ENCODE measurements around the gene VNN1. TPM values are rescaled to one million over a fixed set of nuclear protein-coding genes. Genes with fewer than 3 reads are reported as not detected.
A peak's percentile ranks its signal among the peaks of the same experiment; 100 is the strongest.

VNN1 gene
- total RNA-seq (2014; rRNA removed; shearing (Covaris generic)): not detected in 2 replicates

DNA sequence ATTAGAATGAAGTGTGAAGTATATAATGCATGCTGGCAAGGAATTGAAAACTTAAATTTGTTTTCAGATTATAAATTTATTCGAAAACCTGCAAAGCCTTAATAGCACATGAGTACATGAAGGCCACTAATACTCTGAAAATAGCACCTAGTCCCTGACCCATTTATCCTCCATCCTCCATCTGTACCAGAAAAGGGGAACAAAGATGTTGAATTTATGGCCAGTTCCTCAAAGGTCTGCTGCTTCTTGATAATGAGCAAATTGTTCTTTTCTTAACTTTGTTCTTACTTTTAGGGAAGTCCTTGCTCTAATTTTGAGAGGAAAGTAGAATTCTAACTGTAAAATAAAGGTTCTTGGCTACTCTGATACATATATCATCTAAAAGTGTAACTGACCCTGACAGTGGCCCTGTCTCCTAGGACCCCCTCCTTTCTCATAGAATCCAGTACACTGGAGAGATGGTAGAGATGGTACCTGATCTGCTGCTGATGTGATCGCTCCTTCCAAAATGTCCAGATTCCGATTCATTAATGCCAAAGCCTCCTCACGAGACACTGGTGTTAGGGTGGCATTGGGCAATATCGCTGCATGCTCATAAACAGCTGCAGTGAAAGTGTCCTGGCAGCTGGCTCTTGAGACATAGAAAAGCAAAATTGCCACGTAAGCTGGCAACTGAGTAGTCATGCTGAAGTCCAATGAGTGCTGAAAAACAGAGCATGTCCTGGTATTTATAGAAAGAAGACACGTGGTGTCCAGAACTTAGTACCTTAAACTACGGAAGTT, at the start of gene VNN1:
Gene VNN1 (minus strand): TSS at position 704 of the 783 bp plus-strand sequence. CDS start 20 bp downstream, at position 684.
- no peak for DNase-seq
- Histone ChIP-seq H3K4me3 (ENCODE audit: insufficient read depth, low read depth, low read length) (no peak within 1 kb of the TSS), H3K27me3 (ENCODE audit: control insufficient read depth, insufficient read depth, low read length) (no peaks in the 10 kb centered on the region)

DNA sequence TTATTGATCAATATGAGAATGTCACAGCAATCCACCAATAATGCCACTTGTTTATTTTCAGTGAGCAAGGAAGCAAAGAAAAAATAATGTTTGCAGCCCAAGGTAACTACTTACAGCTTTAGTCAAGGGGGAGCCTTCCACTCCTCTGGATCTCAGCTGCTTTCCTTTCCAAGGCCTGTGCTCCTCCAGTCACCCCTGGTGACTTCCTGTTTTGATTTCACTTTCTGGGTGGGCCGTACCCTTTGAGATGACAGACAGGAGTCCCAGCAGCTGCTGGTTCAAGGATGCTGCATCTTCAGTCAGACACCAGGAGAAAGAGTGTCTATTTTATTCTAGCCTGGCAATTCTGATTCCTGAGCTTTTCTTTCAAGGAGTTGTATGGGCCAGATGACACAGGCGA, 49.4 kb upstream of the VNN1 start:
- Histone ChIP-seq H3K4me3 (ENCODE audit: insufficient read depth, low read depth, low read length) (no peak overlapping the region), H3K36me3 (replicated peaks; ENCODE audit: control insufficient read depth, insufficient read depth, low read length) (no peaks in the 10 kb centered on the region), H3K27me3 (ENCODE audit: control insufficient read depth, insufficient read depth, low read length) (no peaks in the 10 kb centered on the region)
- DNase-seq: no peak

More for the DNA sequence above, at the start of gene VNN1:
- H3K36me3 ChIP-seq (replicated peaks; ENCODE audit: control insufficient read depth, insufficient read depth, low read length): no peaks in the 10 kb centered on the region

DNA sequence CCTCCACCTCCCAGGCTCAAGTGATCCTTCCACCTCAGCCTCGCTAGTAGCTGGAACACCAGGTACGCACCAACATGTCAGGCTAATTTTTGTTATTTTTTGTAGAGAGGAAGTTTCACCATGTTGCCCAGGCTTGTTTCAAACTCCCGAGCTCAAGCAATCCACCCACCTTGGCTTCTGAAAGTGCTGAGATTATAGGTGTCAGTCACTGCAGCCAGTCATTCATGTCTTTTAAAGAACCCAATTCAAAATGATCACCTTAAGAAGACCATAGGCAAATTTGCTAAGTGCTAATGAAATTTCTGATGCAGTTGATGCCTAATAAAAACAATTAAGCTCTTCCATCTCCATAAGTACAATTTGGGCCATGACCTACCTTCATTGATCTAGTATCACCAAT, 46.4 kb upstream of the VNN1 start:
- no peak for DNase-seq
- H3K27me3 ChIP-seq (ENCODE audit: control insufficient read depth, insufficient read depth, low read length): no peaks in the 10 kb centered on the region
- no peaks in the 10 kb centered on the region for H3K36me3 ChIP-seq (replicated peaks; ENCODE audit: control insufficient read depth, insufficient read depth, low read length)
- no peak overlapping the region for H3K4me3 ChIP-seq (ENCODE audit: insufficient read depth, low read depth, low read length)

GRCh38 chr6:132758689-132759088, 44.8 kb upstream of the VNN1 start:
- H3K27me3 ChIP-seq (ENCODE audit: control insufficient read depth, insufficient read depth, low read length): no peaks in the 10 kb centered on the region
- DNase-seq: no peak

GRCh38 chr6:132752255-132752654, 38.4 kb upstream of the VNN1 start:
- Histone ChIP-seq H3K4me3 (ENCODE audit: insufficient read depth, low read depth, low read length) (no peak overlapping the region), H3K27me3 (ENCODE audit: control insufficient read depth, insufficient read depth, low read length) (no peaks in the 10 kb centered on the region), H3K36me3 (replicated peaks; ENCODE audit: control insufficient read depth, insufficient read depth, low read length) (no peaks in the 10 kb centered on the region)
- no peak for DNase-seq

More at GRCh38 chr6:132758689-132759088, 44.8 kb upstream of the VNN1 start:
- no peaks in the 10 kb centered on the region for H3K36me3 ChIP-seq (replicated peaks; ENCODE audit: control insufficient read depth, insufficient read depth, low read length)
- no peak overlapping the region for H3K4me3 ChIP-seq (ENCODE audit: insufficient read depth, low read depth, low read length)

DNA sequence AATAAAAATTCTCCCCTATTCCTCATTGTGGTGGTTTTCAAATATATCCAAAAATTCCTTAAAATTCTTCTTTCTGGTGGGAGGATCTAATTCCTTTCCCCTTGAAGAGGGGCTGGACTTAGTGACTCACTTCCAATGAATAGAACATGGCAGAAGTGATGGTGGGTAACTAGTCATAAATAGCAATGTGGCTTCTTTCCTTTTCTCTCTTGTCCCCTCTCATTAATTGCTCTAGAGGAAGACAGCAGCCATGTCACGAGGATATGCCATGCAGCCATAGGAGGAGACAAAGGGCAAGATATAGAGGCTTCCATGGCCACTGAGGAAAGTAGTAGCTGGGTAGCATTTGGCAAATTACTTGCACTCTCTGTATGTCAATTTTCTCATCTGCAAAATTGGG, 38.0 kb upstream of the VNN1 start:
- no peak overlapping the region for H3K4me3 ChIP-seq (ENCODE audit: insufficient read depth, low read depth, low read length)
- no peaks in the 10 kb centered on the region for H3K36me3 ChIP-seq (replicated peaks; ENCODE audit: control insufficient read depth, insufficient read depth, low read length)

DNA sequence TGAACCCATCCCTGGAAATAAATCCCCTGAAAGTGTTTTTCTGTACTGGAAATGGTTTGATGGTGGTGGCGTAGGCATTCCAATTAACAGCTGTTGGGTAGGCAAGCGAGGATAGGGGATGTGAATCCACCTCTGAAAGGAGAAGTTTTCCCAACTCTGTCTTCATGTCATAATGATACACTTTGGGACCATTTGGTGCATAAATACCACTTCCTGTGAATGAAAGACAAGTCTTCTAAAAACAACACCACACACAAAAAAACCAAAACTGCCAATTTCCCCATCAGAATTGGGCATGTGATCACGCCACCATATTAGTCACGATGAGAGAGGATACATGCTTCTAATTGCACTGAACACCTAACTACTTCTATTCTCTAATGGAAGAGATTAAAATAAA, 37.5 kb upstream of the VNN1 start:
- Histone ChIP-seq H3K36me3 (replicated peaks; ENCODE audit: control insufficient read depth, insufficient read depth, low read length) (no peaks in the 10 kb centered on the region), H3K4me3 (ENCODE audit: insufficient read depth, low read depth, low read length) (no peak overlapping the region), H3K27me3 (ENCODE audit: control insufficient read depth, insufficient read depth, low read length) (no peaks in the 10 kb centered on the region)
- DNase-seq: no peak

More for the DNA sequence above, 38.0 kb upstream of the VNN1 start:
- H3K27me3 ChIP-seq (ENCODE audit: control insufficient read depth, insufficient read depth, low read length): no peaks in the 10 kb centered on the region
- DNase-seq: no peak

- no peak for DNase-seq
- H3K36me3 ChIP-seq (replicated peaks; ENCODE audit: control insufficient read depth, insufficient read depth, low read length): no peaks in the 10 kb centered on the region
- no peaks in the 10 kb centered on the region for H3K27me3 ChIP-seq (ENCODE audit: control insufficient read depth, insufficient read depth, low read length)
- H3K4me3 ChIP-seq (ENCODE audit: insufficient read depth, low read depth, low read length): no peak overlapping the region
These were observed 36.8 kb upstream of the VNN1 start for GRCh38 chr6:132750455-132751248.

GRCh38 chr6:132749111-132749510, 35.3 kb upstream of the VNN1 start:
- H3K27me3 ChIP-seq (ENCODE audit: control insufficient read depth, insufficient read depth, low read length): no peaks in the 10 kb centered on the region
- no peaks in the 10 kb centered on the region for H3K36me3 ChIP-seq (replicated peaks; ENCODE audit: control insufficient read depth, insufficient read depth, low read length)
- no peak for DNase-seq
- no peak overlapping the region for H3K4me3 ChIP-seq (ENCODE audit: insufficient read depth, low read depth, low read length)

DNA sequence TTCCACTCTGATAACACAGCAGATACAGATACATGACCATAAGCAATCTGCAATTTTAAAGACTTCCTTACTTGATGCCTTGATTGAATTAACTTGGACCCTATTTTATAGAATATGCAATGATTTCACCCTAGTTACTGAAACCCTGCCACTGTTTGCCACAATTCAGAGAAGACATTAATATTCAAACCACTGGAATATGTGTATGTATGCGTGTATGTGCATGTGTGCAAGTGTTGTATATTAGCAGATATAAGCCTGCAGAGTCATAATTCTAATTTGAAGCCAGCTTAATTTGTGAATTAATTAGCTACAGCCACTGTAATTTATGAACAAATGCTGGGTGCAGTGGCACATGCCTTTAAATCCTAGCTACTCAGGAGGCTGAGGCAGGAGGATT, 34.6 kb upstream of the VNN1 start:
- H3K4me3 ChIP-seq (ENCODE audit: insufficient read depth, low read depth, low read length): no peak overlapping the region
- H3K36me3 ChIP-seq (replicated peaks; ENCODE audit: control insufficient read depth, insufficient read depth, low read length): no peaks in the 10 kb centered on the region
- DNase-seq: no peak
- no peaks in the 10 kb centered on the region for H3K27me3 ChIP-seq (ENCODE audit: control insufficient read depth, insufficient read depth, low read length)

DNA sequence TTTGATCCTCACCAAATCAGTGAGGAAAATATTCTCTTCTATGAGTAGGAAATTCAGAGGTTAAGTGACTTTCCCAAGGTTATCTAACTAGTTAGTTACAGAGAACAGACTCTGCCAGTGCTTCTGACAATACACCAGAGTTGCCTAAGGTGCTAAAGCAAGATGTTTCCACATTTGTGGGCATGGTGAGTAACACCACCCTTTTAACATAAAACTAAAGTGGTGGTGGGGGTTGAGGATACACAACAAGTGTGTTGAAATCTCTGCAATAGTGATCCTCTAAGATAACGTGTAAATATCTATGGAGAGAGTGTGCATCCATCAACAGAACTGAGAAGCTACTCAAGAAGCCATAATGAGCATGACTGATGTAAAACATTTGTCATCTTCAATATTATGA, 32.2 kb upstream of the VNN1 start:
- Histone ChIP-seq H3K36me3 (replicated peaks; ENCODE audit: control insufficient read depth, insufficient read depth, low read length) (no peaks in the 10 kb centered on the region), H3K27me3 (ENCODE audit: control insufficient read depth, insufficient read depth, low read length) (no peaks in the 10 kb centered on the region), H3K4me3 (ENCODE audit: insufficient read depth, low read depth, low read length) (no peak overlapping the region)
- no peak for DNase-seq

GRCh38 chr6:132742495-132742894, 28.6 kb upstream of the VNN1 start:
- Histone ChIP-seq H3K36me3 (replicated peaks; ENCODE audit: control insufficient read depth, insufficient read depth, low read length) (no peaks in the 10 kb centered on the region), H3K4me3 (ENCODE audit: insufficient read depth, low read depth, low read length) (no peak overlapping the region), H3K27me3 (ENCODE audit: control insufficient read depth, insufficient read depth, low read length) (no peaks in the 10 kb centered on the region)
- no peak for DNase-seq

DNA sequence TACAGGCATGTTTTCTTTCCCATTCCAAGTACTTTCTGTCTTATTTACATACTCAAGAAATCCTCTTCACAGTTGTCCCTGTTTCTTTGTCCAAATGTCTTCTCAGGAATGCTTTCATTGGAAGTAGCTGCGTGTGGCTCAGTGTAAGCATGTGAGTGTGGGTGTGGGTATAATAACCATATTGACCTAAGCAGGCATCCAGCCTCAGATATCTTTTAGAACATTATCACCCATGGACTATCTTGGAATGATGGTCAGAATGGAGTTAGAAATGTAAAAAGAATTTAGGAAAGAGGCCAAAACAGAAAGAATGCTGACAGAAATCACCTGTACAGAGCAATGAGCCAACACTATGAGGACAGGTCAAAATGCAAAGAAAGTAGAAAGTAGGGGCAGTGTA, 27.4 kb upstream of the VNN1 start:
- DNase-seq: no peak
- no peaks in the 10 kb centered on the region for H3K27me3 ChIP-seq (ENCODE audit: control insufficient read depth, insufficient read depth, low read length)
- no peak overlapping the region for H3K4me3 ChIP-seq (ENCODE audit: insufficient read depth, low read depth, low read length)
- no peaks in the 10 kb centered on the region for H3K36me3 ChIP-seq (replicated peaks; ENCODE audit: control insufficient read depth, insufficient read depth, low read length)

DNA sequence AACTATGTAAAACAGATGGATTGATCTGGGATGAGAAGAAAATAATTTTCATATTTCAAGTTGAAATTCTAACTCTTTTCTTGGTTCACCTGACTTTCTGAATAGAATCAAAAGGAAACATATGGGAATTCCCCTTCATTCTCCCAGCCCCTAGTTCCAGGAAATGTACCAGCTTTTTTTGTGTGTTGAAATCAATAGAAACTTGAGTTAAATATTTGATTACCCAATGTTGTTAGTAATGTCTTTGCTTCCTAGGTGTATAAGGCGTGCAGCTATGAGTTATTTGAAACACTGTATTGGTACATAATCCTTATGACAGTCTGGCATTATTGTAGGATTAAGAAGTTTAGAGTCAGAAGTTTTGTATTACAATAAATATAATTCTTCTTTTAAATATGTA, 22.4 kb upstream of the VNN1 start:
- Histone ChIP-seq H3K4me3 (ENCODE audit: insufficient read depth, low read depth, low read length) (no peak overlapping the region), H3K27me3 (ENCODE audit: control insufficient read depth, insufficient read depth, low read length) (no peaks in the 10 kb centered on the region), H3K36me3 (replicated peaks; ENCODE audit: control insufficient read depth, insufficient read depth, low read length) (no peaks in the 10 kb centered on the region)
- DNase-seq: no peak

DNA sequence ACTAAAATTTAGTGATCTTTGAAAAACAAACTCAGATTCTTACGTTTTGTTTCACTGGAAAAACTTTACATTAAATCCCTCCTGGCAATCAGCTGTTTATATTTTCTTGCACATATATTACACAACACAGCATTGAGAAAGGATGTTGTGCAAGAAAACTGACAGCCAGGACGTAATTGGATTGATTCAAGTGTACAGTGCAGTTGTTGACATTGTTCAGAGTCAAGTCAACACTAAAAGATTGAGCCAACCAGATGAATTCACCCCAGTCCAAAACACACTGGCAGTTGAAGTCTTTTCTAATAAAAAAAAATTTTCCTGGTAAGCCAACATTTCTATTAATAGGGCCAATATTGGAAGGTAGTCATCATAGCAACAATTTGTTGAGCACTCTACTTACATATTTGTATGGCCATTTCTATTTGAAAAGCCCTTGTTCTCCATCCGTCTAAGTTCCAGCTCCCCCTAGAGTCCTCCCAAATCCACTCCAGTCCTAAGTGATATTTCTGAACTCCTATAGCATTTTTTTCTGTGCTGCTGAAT, 20.9 kb upstream of the VNN1 start:
- no peaks in the 10 kb centered on the region for H3K27me3 ChIP-seq (ENCODE audit: control insufficient read depth, insufficient read depth, low read length)
- peak; percentile 33 for DNase-seq
- no peaks in the 10 kb centered on the region for H3K36me3 ChIP-seq (replicated peaks; ENCODE audit: control insufficient read depth, insufficient read depth, low read length)
- H3K4me3 ChIP-seq (ENCODE audit: insufficient read depth, low read depth, low read length): no peak overlapping the region
